Testis (tissue), 3 donors: ENCODE data around the gene DLG1. TPM values are rescaled to one million over a fixed set of nuclear protein-coding genes. Genes with fewer than 3 reads are reported as not detected.

Experiments
- DNase-seq: peaks from one replicate; pipeline ENCODE4 v3.0.0-alpha.2; 2019
- H3K27ac ChIP-seq, 2 donors: fragments of 200-600 bp; sonication (generic); one replicate each; pipeline ENCODE4 v1.5.1; 2019
- H3K27me3 ChIP-seq: fragments of 200-600 bp; sonication (generic); one replicate; pipeline ENCODE4 v1.5.1; 2019
- H3K36me3 ChIP-seq: fragments of 200-600 bp; sonication (generic); one replicate; pipeline ENCODE4 v1.5.1; 2017; ENCODE audit warnings: low read depth; ENCODE audit errors: missing control alignments
- H3K4me1 ChIP-seq: fragments of 200-600 bp; sonication (generic); one replicate; pipeline ENCODE4 v1.5.1; 2019
- H3K4me3 ChIP-seq, 2 donors: fragments of 200-600 bp; sonication (generic); one replicate each; pipeline ENCODE4 v1.5.1; 2017 to 2019
- H3K9me3 ChIP-seq: fragments of 200-600 bp; sonication (generic); one replicate; pipeline ENCODE4 v1.5.1; 2017
- POLR2A ChIP-seq: fragments of 450-650 bp; IDR thresholded peaks from one replicate; pipeline ENCODE4 v1.6.1; 2017; ENCODE audit warnings: antibody characterized with exemption, mild to moderate bottlenecking, moderate library complexity
- WGBS, 2 donors: methylation state at CpG; one replicate each; pipeline ENCODE4 v1.1.5; 2018; 5-methylcytosine and 5-hydroxymethylcytosine counted together
- intact Hi-C: fragments of 100-400 bp; cut with DNase I; formaldehyde crosslinking; loops from one replicate; pipeline ENCODE4 v1.15.1; 2023; ENCODE audit warnings: low total_unique reads
- polyA plus RNA-seq: library from polyadenylated mRNA; stranded (reverse); fragments of 350-450 nt; fragmentation: Illumina TruSeq; extraction: RNeasy Lipid Tissue Mini Kit (QIAGEN cat#74804); gene quantifications from one replicate; pipeline ENCODE4 v1.2.3, GENCODE V29; 2014; ENCODE audit warnings: low read depth, low replicate concordance; ENCODE audit not compliant: insufficient read depth
- total RNA-seq, 2 donors: library from RNA; depleted of rRNA; stranded (reverse); fragments of >200 nt; gene quantifications; one replicate each; pipeline ENCODE4 v1.2.3, GENCODE V29; 2016
- TF ChIP-seq, protein P1 (sequence below), 3 experiments: fragments of 450-650 bp in 2 of 3; fragments of 200-600 bp in 1 of 3; sonication (generic) in 1 of 3; IDR thresholded peaks; one replicate each; pipeline ENCODE4 v1.5.1; 2016 to 2019; ENCODE audit warnings: antibody characterized with exemption in 3 of 3, mild to moderate bottlenecking in 2 of 3, moderate library complexity in 1 of 3

The DLG1 gene
- total and polyA plus RNA-seq, 3 donors from 2014 or later: 37.4 to 99.4 (median 99.3) TPM

GRCh38 chr3:197189623-197190022 lies 108.8 kb downstream of the DLG1 start:
- no peaks in the 10 kb centered on the region for H3K9me3 ChIP-seq
- H3K27ac ChIP-seq: no peak overlapping the region
- no peaks in the 10 kb centered on the region for H3K27me3 ChIP-seq
- no peaks in the 10 kb centered on the region for H3K36me3 ChIP-seq
- TF ChIP-seq POLR2A: no peak
- intact Hi-C loops: loop anchor here (10.0 kb wide), 1 partner anchor 185 kb away; no protein-coding TSS in a partner anchor
- no peak overlapping the region for H3K4me3 ChIP-seq
- H3K4me1 ChIP-seq: no peaks in the 10 kb centered on the region
- WGBS, 2 donors: 66 to 76% methylated on average over 3 of the region's 3 CpGs
- DNase-seq: no peak

DNA sequence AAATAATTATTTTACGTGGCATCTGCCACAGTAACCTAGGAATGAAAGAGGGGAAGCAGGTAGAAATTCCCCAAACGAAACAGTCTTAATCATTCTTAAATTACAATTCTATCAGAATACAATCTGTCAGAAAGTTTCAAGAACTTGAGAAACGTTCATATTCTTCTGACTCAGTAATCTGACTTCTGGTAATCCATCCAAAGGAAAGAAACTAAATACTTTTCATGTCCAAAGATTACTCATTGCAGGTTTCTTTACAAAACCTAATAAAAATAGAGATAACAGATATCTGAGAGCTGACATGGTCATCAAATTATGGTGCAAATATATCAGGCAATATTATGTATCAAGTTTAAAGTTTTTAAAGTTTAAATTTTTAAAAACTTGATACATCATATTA lies 109.4 kb downstream of the DLG1 start:
- DNase-seq: no peak
- intact Hi-C loops: loop anchor here (10.0 kb wide), 1 partner anchor 184 kb away; no protein-coding TSS in a partner anchor

GRCh38 chr3:197186887-197187588 lies 111.4 kb downstream of the DLG1 start:
- no peak for TF ChIP-seq POLR2A
- TF ChIP-seq, protein P1, sequence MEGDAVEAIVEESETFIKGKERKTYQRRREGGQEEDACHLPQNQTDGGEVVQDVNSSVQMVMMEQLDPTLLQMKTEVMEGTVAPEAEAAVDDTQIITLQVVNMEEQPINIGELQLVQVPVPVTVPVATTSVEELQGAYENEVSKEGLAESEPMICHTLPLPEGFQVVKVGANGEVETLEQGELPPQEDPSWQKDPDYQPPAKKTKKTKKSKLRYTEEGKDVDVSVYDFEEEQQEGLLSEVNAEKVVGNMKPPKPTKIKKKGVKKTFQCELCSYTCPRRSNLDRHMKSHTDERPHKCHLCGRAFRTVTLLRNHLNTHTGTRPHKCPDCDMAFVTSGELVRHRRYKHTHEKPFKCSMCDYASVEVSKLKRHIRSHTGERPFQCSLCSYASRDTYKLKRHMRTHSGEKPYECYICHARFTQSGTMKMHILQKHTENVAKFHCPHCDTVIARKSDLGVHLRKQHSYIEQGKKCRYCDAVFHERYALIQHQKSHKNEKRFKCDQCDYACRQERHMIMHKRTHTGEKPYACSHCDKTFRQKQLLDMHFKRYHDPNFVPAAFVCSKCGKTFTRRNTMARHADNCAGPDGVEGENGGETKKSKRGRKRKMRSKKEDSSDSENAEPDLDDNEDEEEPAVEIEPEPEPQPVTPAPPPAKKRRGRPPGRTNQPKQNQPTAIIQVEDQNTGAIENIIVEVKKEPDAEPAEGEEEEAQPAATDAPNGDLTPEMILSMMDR (IDR thresholded peaks at IDR 0.05): peak; percentile 50 to 75 (median 72)
- no peaks in the 10 kb centered on the region for H3K36me3 ChIP-seq
- no peak overlapping the region for H3K4me3 ChIP-seq
- DNase-seq: no peak
- 65 to 76% methylated on average over 1 of the region's 1 CpG for WGBS, 2 donors
- H3K4me1 ChIP-seq: no peaks in the 10 kb centered on the region
- no peaks in the 10 kb centered on the region for H3K27me3 ChIP-seq
- no peaks in the 10 kb centered on the region for H3K9me3 ChIP-seq
- intact Hi-C loops: loop anchor here (10.0 kb wide), 1 partner anchor 182 kb away; no protein-coding TSS in a partner anchor
- no peak overlapping the region for H3K27ac ChIP-seq

More for the DNA sequence above, 109.4 kb downstream of the DLG1 start:
- TF ChIP-seq, protein P1 (IDR thresholded peaks at IDR 0.05): no peak
- Histone ChIP-seq H3K9me3 (no peaks in the 10 kb centered on the region), H3K4me3 (no peak overlapping the region), H3K27ac (no peak overlapping the region), H3K4me1 (no peaks in the 10 kb centered on the region), H3K27me3 (no peaks in the 10 kb centered on the region), H3K36me3 (no peaks in the 10 kb centered on the region)
- WGBS, 2 donors: 63 to 68% methylated on average over 3 of the region's 3 CpGs

- TF ChIP-seq, protein P1 (IDR thresholded peaks at IDR 0.05): no peak
- no peak for TF ChIP-seq POLR2A
- Histone ChIP-seq H3K27me3 (no peaks in the 10 kb centered on the region), H3K36me3 (no peaks in the 10 kb centered on the region), H3K27ac (no peak overlapping the region), H3K4me1 (no peaks in the 10 kb centered on the region), H3K4me3 (no peak overlapping the region), H3K9me3 (no peaks in the 10 kb centered on the region)
- DNase-seq: no peak
- WGBS, 2 donors: 84 to 85% methylated on average over 9 of the region's 9 CpGs
- intact Hi-C loops: loop anchor here (10.0 kb wide), 1 partner anchor 179 kb away; no protein-coding TSS in a partner anchor
These were observed 114.8 kb downstream of the DLG1 start for GRCh38 chr3:197183582-197183981.

- Histone ChIP-seq H3K36me3 (no peaks in the 10 kb centered on the region), H3K4me3 (no peak overlapping the region), H3K9me3 (no peaks in the 10 kb centered on the region), H3K27ac (no peak overlapping the region), H3K4me1 (no peaks in the 10 kb centered on the region), H3K27me3 (no peaks in the 10 kb centered on the region)
- no peak for TF ChIP-seq POLR2A
- TF ChIP-seq, protein P1 (IDR thresholded peaks at IDR 0.05): no peak
- WGBS, 2 donors: 57 to 81% methylated on average over 6 of the region's 6 CpGs
- DNase-seq: no peak
- intact Hi-C loops: loop anchor here (10.0 kb wide), 1 partner anchor 177 kb away; no protein-coding TSS in a partner anchor
These were observed 116.7 kb downstream of the DLG1 start for GRCh38 chr3:197181741-197182140.
